ENCODE results near the gene MYRFL. TPM values are rescaled to one million over a fixed set of nuclear protein-coding genes. Genes with fewer than 3 reads are reported as not detected.

The MYRFL gene
- total RNA-seq, 2 donors from 2014 or later: 0.27 TPM; not detected in 1

DNA sequence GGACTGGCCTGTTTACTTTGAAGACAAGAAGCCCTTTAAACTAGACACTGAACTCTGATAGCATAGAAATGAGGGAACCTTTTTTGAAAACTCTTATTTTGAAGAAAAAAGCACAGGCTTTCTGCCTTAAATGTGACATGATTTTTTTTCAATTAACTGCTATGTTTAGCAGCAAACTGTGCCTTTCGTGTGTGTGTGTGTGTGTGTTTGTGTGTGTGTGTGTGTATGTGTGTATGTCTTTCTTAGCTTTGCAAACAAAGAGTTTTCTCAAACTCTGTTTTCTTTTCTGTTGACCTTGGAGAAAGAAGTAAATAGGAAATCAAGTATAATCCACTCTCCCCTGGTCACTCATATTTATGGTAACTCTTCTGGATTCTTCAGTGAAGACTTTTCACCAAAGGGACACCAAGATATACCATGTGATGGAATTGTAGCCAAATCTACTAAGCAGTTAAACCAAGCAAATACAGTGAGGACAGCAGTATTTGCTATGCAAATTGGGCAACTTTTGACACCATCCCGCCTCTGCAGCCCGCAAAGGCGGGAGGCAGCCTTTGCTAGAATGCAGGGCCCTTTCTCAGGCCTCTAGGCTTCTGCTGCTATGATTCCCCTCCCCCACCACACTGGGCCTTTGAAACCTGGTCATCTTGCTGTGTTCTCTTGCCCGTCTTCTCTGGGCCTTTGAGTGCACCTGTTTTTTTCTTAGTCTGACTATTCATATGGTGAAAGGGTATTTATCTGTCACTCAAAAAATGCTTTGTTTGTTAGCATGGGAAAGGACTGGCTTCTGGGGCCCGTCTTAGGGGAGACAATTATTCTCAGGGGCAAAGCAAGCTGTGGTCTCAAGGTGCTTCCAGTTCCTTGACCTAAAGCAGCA, 107.9 kb downstream of the MYRFL start:
- Histone ChIP-seq H3K9me3 (no peaks in the 10 kb centered on the region), H3K36me3 (no peaks in the 10 kb centered on the region), H3K27ac (no peak overlapping the region), H3K4me1 (replicated peaks) (no peaks in the 10 kb centered on the region), H3K4me3 (no peak overlapping the region), H3K27me3 (replicated peaks; ENCODE audit: insufficient read depth) (no peaks in the 10 kb centered on the region)
- DNase-seq (ENCODE audit: low spot score): no peak
- no peak for TF ChIP-seq POLR2AphosphoS5 (IDR thresholded peaks at IDR 0.05)
- TF ChIP-seq POLR2A (IDR thresholded peaks at IDR 0.05): no peak
- intact Hi-C loops (cut with DNase I): no loop called here
- 79% methylated on average over 6 of the region's 6 CpGs for WGBS

DNA sequence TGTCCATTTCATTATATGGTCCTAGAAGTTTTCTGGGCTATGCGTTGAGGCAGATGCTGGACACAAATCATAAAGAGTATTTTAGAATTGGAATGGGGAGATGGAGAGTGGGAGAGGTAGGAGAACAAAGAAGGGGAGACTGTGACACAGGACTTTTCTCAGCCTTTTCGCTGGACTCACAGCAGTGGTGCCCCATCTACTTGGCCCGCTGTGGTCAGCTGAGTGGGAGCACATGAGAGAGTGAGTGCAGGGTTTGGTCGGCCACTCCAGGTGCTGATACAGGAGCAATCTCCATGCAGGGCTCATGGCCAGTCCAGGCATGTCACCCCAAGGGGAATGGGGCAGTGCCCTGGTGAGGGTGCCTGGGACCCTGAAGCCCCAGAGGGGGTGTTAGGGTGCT, 109.0 kb downstream of the MYRFL start:
- no peak overlapping the region for H3K4me3 ChIP-seq
- no peak overlapping the region for H3K27ac ChIP-seq
- DNase-seq (ENCODE audit: low spot score): no peak
- WGBS: 96% methylated on average over 4 of the region's 4 CpGs
- H3K27me3 ChIP-seq (replicated peaks; ENCODE audit: insufficient read depth): no peaks in the 10 kb centered on the region
- H3K9me3 ChIP-seq: no peaks in the 10 kb centered on the region
- intact Hi-C loops (cut with DNase I): no loop called here
- TF ChIP-seq POLR2A (IDR thresholded peaks at IDR 0.05): no peak
- no peak for TF ChIP-seq POLR2AphosphoS5 (IDR thresholded peaks at IDR 0.05)
- TF ChIP-seq, protein P1, sequence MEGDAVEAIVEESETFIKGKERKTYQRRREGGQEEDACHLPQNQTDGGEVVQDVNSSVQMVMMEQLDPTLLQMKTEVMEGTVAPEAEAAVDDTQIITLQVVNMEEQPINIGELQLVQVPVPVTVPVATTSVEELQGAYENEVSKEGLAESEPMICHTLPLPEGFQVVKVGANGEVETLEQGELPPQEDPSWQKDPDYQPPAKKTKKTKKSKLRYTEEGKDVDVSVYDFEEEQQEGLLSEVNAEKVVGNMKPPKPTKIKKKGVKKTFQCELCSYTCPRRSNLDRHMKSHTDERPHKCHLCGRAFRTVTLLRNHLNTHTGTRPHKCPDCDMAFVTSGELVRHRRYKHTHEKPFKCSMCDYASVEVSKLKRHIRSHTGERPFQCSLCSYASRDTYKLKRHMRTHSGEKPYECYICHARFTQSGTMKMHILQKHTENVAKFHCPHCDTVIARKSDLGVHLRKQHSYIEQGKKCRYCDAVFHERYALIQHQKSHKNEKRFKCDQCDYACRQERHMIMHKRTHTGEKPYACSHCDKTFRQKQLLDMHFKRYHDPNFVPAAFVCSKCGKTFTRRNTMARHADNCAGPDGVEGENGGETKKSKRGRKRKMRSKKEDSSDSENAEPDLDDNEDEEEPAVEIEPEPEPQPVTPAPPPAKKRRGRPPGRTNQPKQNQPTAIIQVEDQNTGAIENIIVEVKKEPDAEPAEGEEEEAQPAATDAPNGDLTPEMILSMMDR (IDR thresholded peaks at IDR 0.05): no peak
- H3K4me1 ChIP-seq (replicated peaks): no peaks in the 10 kb centered on the region
- no peaks in the 10 kb centered on the region for H3K36me3 ChIP-seq

DNA sequence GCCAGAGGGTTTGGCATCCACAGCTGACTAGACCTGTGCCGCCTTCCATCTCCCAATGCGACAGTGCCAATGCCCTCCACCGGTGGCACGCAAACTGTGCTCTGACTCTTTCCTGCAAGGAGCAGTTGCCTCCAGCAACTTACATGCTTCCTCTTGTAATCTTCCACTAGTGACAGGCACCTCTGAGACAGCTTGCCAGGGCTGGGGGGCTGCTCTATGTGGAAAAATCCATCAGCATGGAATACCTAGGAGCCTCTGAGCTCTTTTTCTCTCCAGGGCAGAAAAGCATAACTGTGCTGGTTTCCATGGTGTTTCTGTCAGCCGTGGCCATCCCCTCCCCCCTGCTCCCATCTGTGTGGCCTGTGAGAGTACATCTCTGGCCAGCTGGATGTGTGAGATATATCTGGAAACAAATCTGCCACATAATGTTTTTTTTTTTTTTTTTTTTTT, 110.6 kb downstream of the MYRFL start:
- no peak for DNase-seq (ENCODE audit: low spot score)
- intact Hi-C loops (cut with DNase I): no loop called here
- no peak for TF ChIP-seq POLR2AphosphoS5 (IDR thresholded peaks at IDR 0.05)
- no peak for TF ChIP-seq POLR2A (IDR thresholded peaks at IDR 0.05)
- TF ChIP-seq, protein P1 (IDR thresholded peaks at IDR 0.05): no peak
- Histone ChIP-seq H3K27me3 (replicated peaks; ENCODE audit: insufficient read depth) (no peaks in the 10 kb centered on the region), H3K36me3 (no peaks in the 10 kb centered on the region), H3K4me1 (replicated peaks) (no peaks in the 10 kb centered on the region), H3K4me3 (no peak overlapping the region), H3K9me3 (no peaks in the 10 kb centered on the region), H3K27ac (no peak overlapping the region)
- WGBS: 36% methylated on average over 5 of the region's 5 CpGs

GRCh38 chr12:69936214-69936731, 111.2 kb downstream of the MYRFL start:
- intact Hi-C loops (cut with DNase I): no loop called here
- 61% methylated on average over 5 of the region's 5 CpGs for WGBS
- DNase-seq (ENCODE audit: low spot score): no peak
- H3K27me3 ChIP-seq (replicated peaks; ENCODE audit: insufficient read depth): no peaks in the 10 kb centered on the region
- H3K9me3 ChIP-seq: no peaks in the 10 kb centered on the region
- H3K4me1 ChIP-seq (replicated peaks): no peaks in the 10 kb centered on the region
- H3K36me3 ChIP-seq: no peaks in the 10 kb centered on the region
- H3K27ac ChIP-seq: no peak overlapping the region
- TF ChIP-seq POLR2AphosphoS5 (IDR thresholded peaks at IDR 0.05) (no peak), POLR2A (IDR thresholded peaks at IDR 0.05) (no peak)
- TF ChIP-seq, protein P1 (IDR thresholded peaks at IDR 0.05): no peak
- H3K4me3 ChIP-seq: no peak overlapping the region

GRCh38 chr12:69936766-69937165, 111.7 kb downstream of the MYRFL start:
- no peaks in the 10 kb centered on the region for H3K36me3 ChIP-seq
- WGBS: 72% methylated on average over 2 of the region's 2 CpGs
- DNase-seq (ENCODE audit: low spot score): no peak
- TF ChIP-seq POLR2AphosphoS5 (IDR thresholded peaks at IDR 0.05) (no peak), POLR2A (IDR thresholded peaks at IDR 0.05) (no peak)
- TF ChIP-seq, protein P1 (IDR thresholded peaks at IDR 0.05): no peak
- intact Hi-C loops (cut with DNase I): no loop called here
- no peaks in the 10 kb centered on the region for H3K27me3 ChIP-seq (replicated peaks; ENCODE audit: insufficient read depth)
- no peak overlapping the region for H3K27ac ChIP-seq
- H3K4me1 ChIP-seq (replicated peaks): no peaks in the 10 kb centered on the region
- H3K9me3 ChIP-seq: no peaks in the 10 kb centered on the region
- no peak overlapping the region for H3K4me3 ChIP-seq
